ENCODE measurements around the gene GAK.

- TF ChIP-seq FOS (IDR thresholded peaks at IDR 0.05; ENCODE audit: low read depth, low read length) (no peak), CTCF (conservative IDR thresholded peaks at IDR 0.05; ENCODE audit: low read depth, low read length) (no peak), BHLHE40 (IDR thresholded peaks at IDR 0.05; ENCODE audit: low read depth, low read length) (no peak), POLR2A (IDR thresholded peaks at IDR 0.05; ENCODE audit: low read depth, low read length) (no peak), RAD21 (IDR thresholded peaks at IDR 0.05; ENCODE audit: low read length) (no peak), RCOR1 (IDR thresholded peaks at IDR 0.05; ENCODE audit: insufficient replicate concordance, low read length) (no peak), USF2 (IDR thresholded peaks at IDR 0.05; ENCODE audit: low read depth, low read length) (no peak), SMC3 (IDR thresholded peaks at IDR 0.05; ENCODE audit: low read depth, low read length) (no peak)
Observed at GRCh38 chr4:972651-973424, 40.7 kb upstream of the GAK start.

Data from IMR-90 (cell line).